Activated T-cell treated with anti-CD3 and anti-CD28 coated beads, Interleukin-2, amount 50 U/mL, for 1 hour (primary cell): ENCODE measurements around the gene CYB561D2.

Source experiments
- DNase-seq: peaks from one replicate; pipeline ENCODE4 v3.0.0-alpha.2; 2020

Gene CYB561D2

GRCh38 chr3:50369012-50369670 lies 18.5 kb downstream of the CYB561D2 start:
- DNase-seq, result no peak

GRCh38 chr3:50370594-50370993 lies 19.9 kb downstream of the CYB561D2 start:
- no peak for DNase-seq

GRCh38 chr3:50371133-50371685 lies 20.5 kb downstream of the CYB561D2 start:
- DNase-seq, result no peak

GRCh38 chr3:50372349-50372748 lies 21.7 kb downstream of the CYB561D2 start:
- no peak for DNase-seq

GRCh38 chr3:50373146-50374051 lies 22.7 kb downstream of the CYB561D2 start:
- DNase-seq, result no peak

GRCh38 chr3:50374363-50375257 lies 23.9 kb downstream of the CYB561D2 start:
- DNase-seq, result no peak

- DNase-seq, result no peak
These were observed 24.7 kb downstream of the CYB561D2 start for GRCh38 chr3:50375258-50375931.

- DNase-seq, result no peak
These were observed 27.4 kb downstream of the CYB561D2 start for GRCh38 chr3:50378024-50378423.

- DNase-seq, result no peak
These were observed 28.1 kb downstream of the CYB561D2 start for GRCh38 chr3:50378757-50379156.

- DNase-seq, result no peak
These were observed 29.9 kb downstream of the CYB561D2 start for GRCh38 chr3:50380405-50381085.

GRCh38 chr3:50381383-50381782 lies 30.7 kb downstream of the CYB561D2 start:
- DNase-seq, result no peak

- no peak for DNase-seq
These were observed 32.1 kb downstream of the CYB561D2 start for GRCh38 chr3:50382722-50383121.

GRCh38 chr3:50383750-50384149 lies 33.1 kb downstream of the CYB561D2 start:
- DNase-seq, result no peak

GRCh38 chr3:50385754-50386153 lies 35.1 kb downstream of the CYB561D2 start:
- no peak for DNase-seq

GRCh38 chr3:50388016-50388719 lies 37.5 kb downstream of the CYB561D2 start:
- no peak for DNase-seq

- no peak for DNase-seq
These were observed 38.2 kb downstream of the CYB561D2 start for GRCh38 chr3:50388720-50389413.

- DNase-seq, result no peak
These were observed 38.7 kb downstream of the CYB561D2 start for GRCh38 chr3:50389414-50389767.

- DNase-seq, result no peak
These were observed 40.0 kb downstream of the CYB561D2 start for GRCh38 chr3:50390508-50391224.

- DNase-seq, result no peak
These were observed 41.5 kb downstream of the CYB561D2 start for GRCh38 chr3:50392101-50392715.
